GM21423 (cell line): ENCODE data around the gene BAG3.

Source experiments
- ATAC-seq: cut with Tn5 transposase; IDR thresholded peaks from one replicate; pipeline ENCODE4 v1.9.1; 2021; ENCODE audit warnings: mild to moderate bottlenecking, moderate library complexity; ENCODE audit not compliant: unreplicated experiment

BAG3 gene

GRCh38 chr10:119665901-119666708, 14.9 kb downstream of the BAG3 start:
- no peak for ATAC-seq

- ATAC-seq: no peak
These were observed 15.5 kb downstream of the BAG3 start for GRCh38 chr10:119666709-119667004.

GRCh38 chr10:119667562-119668328, 16.6 kb downstream of the BAG3 start:
- ATAC-seq: no peak

GRCh38 chr10:119668461-119668860, 17.3 kb downstream of the BAG3 start:
- ATAC-seq: no peak

- ATAC-seq: no peak
These were observed 18.2 kb downstream of the BAG3 start for GRCh38 chr10:119669331-119669730.

GRCh38 chr10:119669975-119670640, 18.9 kb downstream of the BAG3 start:
- ATAC-seq: no peak

- ATAC-seq: no peak
These were observed 19.5 kb downstream of the BAG3 start for GRCh38 chr10:119670717-119671116.

GRCh38 chr10:119671381-119671780, 20.2 kb downstream of the BAG3 start:
- no peak for ATAC-seq

- ATAC-seq: no peak
These were observed 21.1 kb downstream of the BAG3 start for GRCh38 chr10:119672291-119672690.

GRCh38 chr10:119673271-119673670, 22.1 kb downstream of the BAG3 start:
- no peak for ATAC-seq

GRCh38 chr10:119675483-119676170, 24.4 kb downstream of the BAG3 start:
- no peak for ATAC-seq

- ATAC-seq: no peak
These were observed 25.9 kb downstream of the BAG3 start for GRCh38 chr10:119677126-119677525.

- ATAC-seq: no peak
These were observed 26.9 kb downstream of the BAG3 start for GRCh38 chr10:119677904-119678755.

- no peak for ATAC-seq
These were observed 28.3 kb downstream of the BAG3 start for GRCh38 chr10:119679480-119679829.

- ATAC-seq: no peak
These were observed 28.9 kb downstream of the BAG3 start for GRCh38 chr10:119680050-119680449.

GRCh38 chr10:119680650-119681081, 29.5 kb downstream of the BAG3 start:
- no peak for ATAC-seq

GRCh38 chr10:119686465-119687191, 35.4 kb downstream of the BAG3 start:
- peak; percentile 83 for ATAC-seq

- no peak for ATAC-seq
These were observed 36.2 kb downstream of the BAG3 start for GRCh38 chr10:119687192-119688032.

- no peak for ATAC-seq
These were observed 36.9 kb downstream of the BAG3 start for GRCh38 chr10:119688033-119688508.
